Neuronal stem cell (in vitro differentiated cells): ENCODE data around the gene KDM1B.

Experiments used
- DNase-seq: peaks from one replicate; pipeline ENCODE4 v3.0.0-alpha.2; 2013; ENCODE audit warnings: low spot score
- H2AFZ ChIP-seq: one replicate; pipeline ENCODE4 v1.6.1; 2013; ENCODE audit warnings: mild to moderate bottlenecking, low read length, inconsistent platforms
- H2AK5ac ChIP-seq: 2 replicates; pipeline ENCODE4 v1.6.1; 2013; ENCODE audit warnings: low read depth, mild to moderate bottlenecking, inconsistent platforms, low read length, moderate library complexity, mixed read lengths
- H2BK120ac ChIP-seq: 2 replicates; pipeline ENCODE4 v1.6.1; 2013; ENCODE audit warnings: low read depth, mild to moderate bottlenecking, inconsistent platforms, low read length, moderate library complexity, mixed read lengths
- H2BK12ac ChIP-seq: one replicate; pipeline ENCODE4 v1.6.1; 2013; ENCODE audit warnings: low read length, inconsistent platforms
- H2BK15ac ChIP-seq: 2 replicates; pipeline ENCODE4 v1.6.1; 2013; ENCODE audit warnings: mild to moderate bottlenecking, low read length, inconsistent platforms, mixed read lengths
- H2BK5ac ChIP-seq: one replicate; pipeline ENCODE4 v1.6.1; 2013; ENCODE audit warnings: inconsistent platforms, mild to moderate bottlenecking, low read length, moderate library complexity
- H3K14ac ChIP-seq: one replicate; pipeline ENCODE4 v1.6.1; 2013; ENCODE audit warnings: low read length, inconsistent platforms
- H3K18ac ChIP-seq: 2 replicates; pipeline ENCODE4 v1.6.1; 2013; ENCODE audit warnings: low read length, inconsistent platforms
- H3K23ac ChIP-seq: 2 replicates; pipeline ENCODE4 v1.6.1; 2013; ENCODE audit warnings: low read depth, mild to moderate bottlenecking, mixed read lengths, low read length, inconsistent platforms; ENCODE audit not compliant: poor library complexity
- H3K27ac ChIP-seq: replicated peaks from 3 replicates; pipeline ENCODE4 v1.5.1; 2013; ENCODE audit warnings: low read length, inconsistent platforms
- H3K27me3 ChIP-seq, 3 experiments: 2 replicates each; pipeline ENCODE4 v1.6.1; 2013; ENCODE audit warnings: low read length in 3 of 3, mild to moderate bottlenecking in 2 of 3, inconsistent platforms in 1 of 3, low read depth in 1 of 3, mixed read lengths in 1 of 3, moderate library complexity in 1 of 3; ENCODE audit not compliant: control insufficient read depth in 3 of 3, insufficient read depth in 3 of 3
- H3K36me3 ChIP-seq, 2 donors: replicated peaks in 1 of 2; 2 replicates each; pipeline ENCODE4 v1.6.1; 2013; ENCODE audit warnings: low read length in 2 of 2; ENCODE audit not compliant: control insufficient read depth in 2 of 2, insufficient read depth in 2 of 2
- H3K4ac ChIP-seq: 2 replicates; pipeline ENCODE4 v1.6.1; 2013; ENCODE audit warnings: inconsistent platforms, mild to moderate bottlenecking, low read length, moderate library complexity
- H3K4me1 ChIP-seq, 2 donors: 1 replicate in 1 of 2; 2 replicates in 1 of 2; pipeline ENCODE4 v1.6.1; 2013; ENCODE audit warnings: low read length in 2 of 2, low read depth in 1 of 2; ENCODE audit not compliant: control insufficient read depth in 2 of 2, insufficient read depth in 1 of 2
- H3K4me2 ChIP-seq: one replicate; pipeline ENCODE4 v1.6.1; 2013; ENCODE audit warnings: mild to moderate bottlenecking, low read length, inconsistent platforms; ENCODE audit not compliant: insufficient read depth, poor library complexity, severe bottlenecking
- H3K4me3 ChIP-seq, 2 donors: 2 replicates each; pipeline ENCODE4 v1.5.1; 2013; ENCODE audit warnings: low read length in 2 of 2, mild to moderate bottlenecking in 2 of 2, inconsistent platforms in 1 of 2, moderate library complexity in 1 of 2
- H3K79me1 ChIP-seq: one replicate; pipeline ENCODE4 v1.6.1; 2013; ENCODE audit warnings: low read depth, mild to moderate bottlenecking, inconsistent platforms, low read length, moderate library complexity
- H3K9ac ChIP-seq: one replicate; pipeline ENCODE4 v1.6.1; 2013; ENCODE audit warnings: mild to moderate bottlenecking, low read depth, low read length, inconsistent platforms; ENCODE audit not compliant: poor library complexity
- H3K9me3 ChIP-seq, 2 donors: replicated peaks in 1 of 2; 2 replicates each; pipeline versions ENCODE3 to v1.6.1; 2013; ENCODE audit warnings: low read length in 2 of 2, mild to moderate bottlenecking in 2 of 2, inconsistent platforms in 1 of 2, low read depth in 1 of 2, mixed read lengths in 1 of 2, moderate library complexity in 1 of 2; ENCODE audit not compliant: control insufficient read depth in 2 of 2, insufficient read depth in 1 of 2
- H4K8ac ChIP-seq: one replicate; pipeline ENCODE4 v1.6.1; 2013; ENCODE audit warnings: low read depth, mild to moderate bottlenecking, inconsistent platforms, low read length, moderate library complexity
- H4K91ac ChIP-seq: one replicate; pipeline ENCODE4 v1.6.1; 2013; ENCODE audit warnings: low read length, low read depth, mild to moderate bottlenecking, inconsistent platforms; ENCODE audit not compliant: poor library complexity
- whole genome bisulfite sequencing, 2 donors: extraction: QIAGEN DNeasy Blood & Tissue Kit; methylation state at CpG; one replicate each; pipeline ENCODE4 v1.1.7; 2013; ENCODE audit warnings: missing lambda C conversion rate in 2 of 2, mixed read lengths in 1 of 2; ENCODE audit not compliant: insufficient read length in 2 of 2, insufficient replicate concordance in 1 of 2; ENCODE audit errors: extremely low coverage in 2 of 2; 5-methylcytosine and 5-hydroxymethylcytosine counted together

The KDM1B gene

GRCh38 chr6:18203786-18204185 is 48.6 kb downstream of the KDM1B start:
- no peak overlapping the region for H3K9ac ChIP-seq

GRCh38 chr6:18204691-18205090 is 49.5 kb downstream of the KDM1B start:
- Histone ChIP-seq H3K14ac (no peak overlapping the region), H3K9ac (no peak overlapping the region), H4K8ac (no peak overlapping the region), H4K91ac (no peak overlapping the region), H3K4me3 (no peak overlapping the region), H3K18ac (no peak overlapping the region), H3K4me2 (no peak overlapping the region), H2BK5ac (no peak overlapping the region), H3K9me3 (no peaks in the 10 kb centered on the region), H3K4ac (no peak overlapping the region), H2BK120ac (no peak overlapping the region), H2BK15ac (no peak overlapping the region), H2AFZ (no peak overlapping the region), H3K36me3 (peaks cover 0 to 25% of the 10 kb centered on the region in 2 donors), H3K23ac (no peak overlapping the region), H3K79me1 (no peaks in the 10 kb centered on the region), H3K27me3 (no peaks in the 10 kb centered on the region), H3K4me1 (peaks cover 2 to 4% of the 10 kb centered on the region in 2 donors), H3K27ac (no peak overlapping the region), H2BK12ac (no peak overlapping the region), H2AK5ac (no peak overlapping the region)
- no CpG with 5 or more reads among the region's 8 CpGs for WGBS, 2 donors
- no peak for DNase-seq

More at GRCh38 chr6:18203786-18204185, 48.6 kb downstream of the KDM1B start:
- Histone ChIP-seq H3K27me3 (no peaks in the 10 kb centered on the region), H2BK12ac (no peak overlapping the region), H2AFZ (no peak overlapping the region), H3K18ac (no peak overlapping the region), H2AK5ac (no peak overlapping the region), H3K36me3 (peaks cover 0 to 31% of the 10 kb centered on the region in 2 donors), H4K91ac (no peak overlapping the region), H3K4ac (no peak overlapping the region), H2BK5ac (no peak overlapping the region), H3K4me3 (no peak overlapping the region), H4K8ac (no peak overlapping the region), H2BK120ac (no peak overlapping the region), H3K4me2 (no peak overlapping the region), H3K9me3 (no peaks in the 10 kb centered on the region), H3K4me1 (peaks cover 2 to 4% of the 10 kb centered on the region in 2 donors), H3K14ac (no peak overlapping the region), H2BK15ac (no peak overlapping the region), H3K23ac (no peak overlapping the region), H3K27ac (no peak overlapping the region), H3K79me1 (no peaks in the 10 kb centered on the region)
- DNase-seq: no peak
- WGBS, 2 donors: no CpG with 5 or more reads among the region's 6 CpGs

GRCh38 chr6:18206591-18206990 is 51.4 kb downstream of the KDM1B start:
- DNase-seq: no peak
- no peak overlapping the region for H2BK15ac ChIP-seq
- H3K36me3 ChIP-seq: peaks cover 2 to 15% of the 10 kb centered on the region in 2 donors
- no peak overlapping the region for H3K27ac ChIP-seq
- no peak overlapping the region for H4K8ac ChIP-seq
- H3K14ac ChIP-seq: no peak overlapping the region
- H3K23ac ChIP-seq: no peak overlapping the region
- no peak overlapping the region for H4K91ac ChIP-seq
- no peaks in the 10 kb centered on the region for H3K79me1 ChIP-seq
- no peak overlapping the region for H2BK5ac ChIP-seq
- no peaks in the 10 kb centered on the region for H3K27me3 ChIP-seq
- no peak overlapping the region for H3K4me3 ChIP-seq
- H3K4me1 ChIP-seq: peaks cover 0 to 4% of the 10 kb centered on the region in 2 donors
- H3K18ac ChIP-seq: no peak overlapping the region
- WGBS, 2 donors: no CpG with 5 or more reads among the region's 6 CpGs
- no peak overlapping the region for H3K9ac ChIP-seq
- H2BK12ac ChIP-seq: no peak overlapping the region
- no peak overlapping the region for H2AK5ac ChIP-seq
- H2BK120ac ChIP-seq: no peak overlapping the region
- no peak overlapping the region for H3K4ac ChIP-seq
- H3K9me3 ChIP-seq: no peaks in the 10 kb centered on the region
- no peak overlapping the region for H2AFZ ChIP-seq
- H3K4me2 ChIP-seq: no peak overlapping the region

GRCh38 chr6:18207438-18207837 is 52.2 kb downstream of the KDM1B start:
- Histone ChIP-seq H3K27ac (no peak overlapping the region), H2AK5ac (no peak overlapping the region), H3K36me3 (peaks cover 2 to 10% of the 10 kb centered on the region in 2 donors), H2BK120ac (no peak overlapping the region), H3K4me1 (peaks cover 0 to 4% of the 10 kb centered on the region in 2 donors), H3K9me3 (no peaks in the 10 kb centered on the region), H2BK5ac (no peak overlapping the region), H3K27me3 (no peaks in the 10 kb centered on the region), H3K79me1 (no peaks in the 10 kb centered on the region), H3K18ac (no peak overlapping the region), H3K9ac (no peak overlapping the region), H4K91ac (no peak overlapping the region), H2BK12ac (no peak overlapping the region), H3K4ac (no peak overlapping the region), H4K8ac (no peak overlapping the region), H3K14ac (no peak overlapping the region), H2BK15ac (no peak overlapping the region), H2AFZ (no peak overlapping the region), H3K4me2 (no peak overlapping the region), H3K23ac (no peak overlapping the region), H3K4me3 (no peak overlapping the region)
- no CpG with 5 or more reads among the region's 8 CpGs for WGBS, 2 donors
- DNase-seq: no peak
